ENCODE measurements around the gene ADAMTS16.

The ADAMTS16 gene

DNA sequence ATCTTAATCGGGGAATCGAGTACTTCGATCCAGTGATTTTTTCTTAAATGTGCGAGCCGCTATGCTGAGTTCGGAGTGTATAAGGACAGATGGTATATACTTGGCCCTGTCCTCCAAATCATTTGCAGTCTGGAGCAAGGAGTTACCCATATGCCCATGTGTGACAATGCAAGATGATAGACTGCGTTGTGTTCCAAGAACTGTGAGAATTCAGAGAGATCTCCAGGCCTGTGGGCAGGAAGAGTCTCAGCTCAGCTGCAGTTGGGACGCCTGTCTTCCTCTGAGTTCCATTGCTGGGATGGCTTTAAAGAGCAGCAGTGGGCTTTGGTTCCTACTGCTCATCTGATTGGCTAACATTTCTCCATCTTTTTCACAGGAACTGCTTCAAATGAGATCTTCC lies 106.6 kb downstream of the ADAMTS16 start:
- DNase-seq, result no peak

DNA sequence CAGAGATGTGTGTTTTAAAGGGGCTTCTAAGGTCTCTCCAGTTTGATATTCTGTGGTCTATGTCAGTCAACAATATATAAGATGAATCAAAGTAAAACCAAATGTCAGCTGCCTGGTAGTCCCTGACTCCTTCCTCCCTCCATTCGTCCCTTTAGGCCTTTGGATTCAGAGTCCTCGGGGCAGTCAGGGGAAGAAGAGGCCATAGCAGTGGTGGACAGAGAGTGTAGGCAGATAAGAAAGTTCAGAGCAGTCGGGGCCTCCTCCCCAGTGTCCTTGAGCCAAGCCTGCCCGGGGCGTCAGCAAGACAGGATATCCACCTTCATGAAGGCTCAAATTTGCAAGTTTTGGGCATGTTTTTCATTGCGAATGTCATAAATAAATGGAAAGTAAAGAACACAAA lies 110.6 kb downstream of the ADAMTS16 start:
- DNase-seq, result no peak

DNA sequence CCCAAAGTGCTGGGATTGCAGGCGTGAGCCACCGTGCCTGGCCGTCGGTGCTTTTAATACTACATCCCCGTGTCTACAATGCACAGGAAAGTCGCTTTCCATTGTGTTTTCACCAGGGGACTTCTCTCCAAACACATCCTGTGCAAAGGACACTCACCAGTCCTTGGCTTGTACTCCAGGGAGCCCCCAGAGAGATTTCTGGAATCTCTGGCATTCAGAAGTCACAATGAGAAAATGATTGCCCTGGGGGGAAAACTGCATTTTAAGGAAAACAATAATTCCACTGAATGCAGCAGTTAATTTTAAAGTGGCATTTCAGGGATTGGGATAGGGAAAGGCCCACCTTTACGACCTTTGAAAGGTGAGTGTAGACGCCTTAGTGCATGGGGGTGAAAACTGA lies 112.0 kb downstream of the ADAMTS16 start:
- no peak for DNase-seq

DNA sequence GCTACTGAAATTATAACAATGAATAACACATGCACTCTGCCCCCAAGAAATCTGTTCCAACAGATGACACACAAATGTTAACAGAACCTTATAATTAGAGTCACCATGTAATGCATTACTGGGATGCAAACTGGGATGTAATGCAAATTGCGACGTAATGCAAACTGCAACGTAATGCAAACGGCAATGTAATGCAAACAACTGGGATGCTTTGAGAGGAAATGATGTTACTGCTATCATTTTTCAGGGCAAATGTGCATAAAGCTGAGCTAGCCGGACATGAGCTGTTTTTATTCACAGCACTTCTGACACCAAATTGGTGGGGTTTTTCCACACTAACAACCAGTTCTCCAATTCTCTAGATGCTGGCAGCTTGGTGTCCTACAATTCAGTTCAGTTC lies 117.2 kb downstream of the ADAMTS16 start:
- DNase-seq, result no peak

DNA sequence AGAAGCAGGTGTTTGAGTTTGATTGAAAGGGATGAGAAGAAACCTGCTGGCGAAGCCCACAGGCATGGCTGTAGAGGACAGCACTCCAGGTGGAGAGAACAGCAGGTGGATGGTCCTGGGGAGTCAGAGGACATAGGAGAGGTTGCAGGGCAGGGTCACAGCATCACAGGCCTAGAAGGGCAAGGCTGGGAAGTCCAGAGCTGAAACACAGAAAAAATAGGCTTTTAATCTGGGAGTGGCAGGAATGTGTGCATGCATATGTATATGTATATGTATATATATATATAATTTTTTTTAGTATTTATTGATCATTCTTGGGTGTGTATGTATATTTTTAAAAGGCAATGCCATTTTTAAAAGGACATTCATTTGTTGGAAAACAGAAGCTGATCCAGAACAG lies 118.4 kb downstream of the ADAMTS16 start:
- no peak for DNase-seq

DNA sequence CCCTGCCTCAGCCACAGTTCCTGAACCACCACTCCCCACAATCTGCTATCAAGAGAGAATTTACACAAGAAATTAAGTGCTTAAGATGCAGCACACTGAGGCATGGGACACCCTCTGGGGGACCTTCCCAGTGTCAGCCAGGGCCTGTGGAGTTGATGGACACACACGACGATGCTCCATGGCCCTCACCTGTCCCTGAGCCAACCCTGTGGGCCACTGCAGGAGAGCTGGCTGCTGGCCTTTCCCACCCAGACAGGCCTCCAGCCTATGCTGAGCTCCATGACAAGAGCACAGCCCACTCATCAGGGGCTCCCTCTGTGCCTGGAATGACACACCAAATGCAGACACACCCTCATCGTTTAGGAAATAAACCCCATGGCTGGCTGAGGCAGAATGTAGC lies 124.6 kb downstream of the ADAMTS16 start:
- no peak for DNase-seq

DNA sequence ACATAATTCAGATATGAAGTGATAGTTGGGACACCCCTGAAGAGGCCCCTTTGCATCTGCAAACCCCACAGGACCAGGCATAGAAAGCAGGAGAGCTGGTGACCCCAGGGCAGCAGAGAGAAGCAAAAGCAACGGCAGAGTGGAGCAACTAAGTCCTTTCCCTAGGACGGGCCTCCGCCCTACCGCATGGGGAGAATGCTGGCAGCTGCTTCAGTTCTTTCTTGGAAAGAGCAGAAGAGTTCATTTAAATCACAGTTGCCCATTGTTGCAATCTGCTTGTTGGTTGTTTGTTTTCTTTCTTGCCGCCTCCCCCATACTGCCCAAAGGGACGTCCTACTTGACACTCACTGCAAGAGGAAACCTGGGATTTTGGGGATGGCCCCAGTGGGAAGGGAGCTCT lies 126.2 kb downstream of the ADAMTS16 start:
- no peak for DNase-seq

DNA sequence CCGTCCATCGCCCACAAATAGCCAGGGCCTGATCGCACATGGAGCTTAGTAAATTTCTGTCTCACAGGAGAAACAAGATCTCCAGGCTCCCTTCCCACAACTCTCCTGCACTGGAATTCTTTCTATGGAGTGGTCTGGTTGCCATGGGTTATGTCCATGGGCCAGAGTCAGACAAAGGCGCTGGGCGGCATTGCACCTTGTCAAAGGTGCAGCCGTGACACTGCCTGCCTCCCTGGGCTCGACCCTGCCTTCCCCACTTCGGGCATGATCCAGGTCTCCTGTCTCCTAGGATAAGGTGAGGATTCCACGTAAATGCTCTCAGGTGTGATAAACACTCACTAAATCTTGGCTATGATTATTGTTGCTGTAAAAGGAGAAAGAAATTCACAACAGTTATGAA lies 130.0 kb downstream of the ADAMTS16 start:
- DNase-seq, result no peak

DNA sequence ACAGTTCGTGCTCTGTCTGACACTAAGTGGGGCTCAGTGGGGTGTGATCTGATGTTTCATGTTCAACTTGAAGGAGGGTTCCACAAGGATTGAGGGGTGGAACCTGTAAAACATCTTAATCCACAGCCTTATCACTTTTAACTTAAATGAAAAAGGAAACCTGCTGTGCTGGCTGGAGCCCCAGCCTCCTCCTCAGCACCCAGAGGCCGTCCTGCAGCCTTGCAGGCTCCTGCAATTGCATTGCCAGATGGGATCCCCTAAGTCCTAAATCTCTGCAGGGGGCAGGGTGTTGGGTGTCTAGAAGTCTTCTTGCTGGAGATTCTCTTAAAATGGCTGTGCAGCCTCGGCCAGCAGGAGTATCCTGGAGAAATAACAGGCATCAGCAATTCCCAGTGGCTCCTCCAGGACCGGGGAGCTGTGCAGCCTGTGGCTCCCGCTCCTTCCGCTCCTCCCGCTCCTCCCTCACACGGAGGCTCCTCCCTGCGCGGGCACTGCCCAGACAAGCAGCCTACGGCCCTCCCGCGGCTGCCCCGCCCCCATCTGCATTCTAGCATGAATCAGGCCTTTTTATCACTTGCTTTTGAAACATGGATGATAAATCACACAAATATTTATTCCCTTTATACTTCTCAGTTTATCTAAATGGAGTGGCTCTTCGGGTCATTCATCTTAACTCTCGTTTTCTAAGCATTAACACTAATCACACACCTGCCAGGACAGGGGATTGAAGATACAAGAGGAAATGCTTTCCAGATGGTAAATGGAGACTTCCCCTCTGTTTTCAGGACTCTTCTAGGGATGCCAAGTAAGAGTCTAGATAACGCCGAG lies 131.0 kb downstream of the ADAMTS16 start:
- DNase-seq, result peak; percentile 90

DNA sequence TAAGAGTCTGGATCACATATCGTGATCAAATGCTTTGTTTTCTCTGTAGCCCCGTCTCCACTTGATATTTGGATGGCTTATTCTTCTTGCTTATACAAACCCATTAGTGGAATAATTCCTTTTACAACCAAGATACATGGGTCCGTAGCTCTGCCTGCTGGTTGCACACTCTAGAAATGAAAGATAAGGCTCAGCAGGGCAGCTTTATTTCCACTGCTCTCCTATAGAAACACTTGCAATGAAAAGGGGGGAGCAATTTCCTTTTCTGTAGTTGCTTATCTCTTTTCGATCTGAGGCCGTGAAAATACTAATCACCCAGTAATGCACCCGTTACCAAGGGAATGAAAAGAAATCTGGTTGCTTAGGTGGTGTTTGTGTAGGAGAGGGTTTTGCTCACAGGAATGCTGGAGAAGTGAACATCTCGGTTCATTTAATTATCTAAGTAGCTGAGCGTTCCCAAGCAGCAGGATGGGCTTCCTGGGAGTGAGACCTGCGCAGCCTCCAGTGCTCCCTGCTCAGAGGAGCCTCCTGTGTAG lies 131.7 kb downstream of the ADAMTS16 start:
- no peak for DNase-seq

DNA sequence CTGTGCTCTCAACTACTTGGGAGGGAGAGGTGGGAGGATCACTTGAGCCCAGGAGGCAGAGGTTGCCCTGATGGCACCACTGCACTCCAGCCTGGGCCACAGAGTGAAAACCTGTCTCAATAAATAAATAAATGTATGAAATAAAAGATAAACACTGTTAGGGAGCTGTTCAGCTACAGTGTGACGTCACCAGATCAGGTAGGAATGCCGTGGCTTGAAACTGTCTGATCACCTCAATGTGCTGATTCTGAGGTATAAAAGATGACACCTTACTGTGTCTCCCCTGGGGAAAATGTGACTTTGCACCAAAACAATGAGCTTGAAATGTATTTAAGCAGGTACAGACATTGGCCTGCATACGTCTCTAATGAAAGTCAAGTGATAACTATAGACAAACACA lies 133.3 kb downstream of the ADAMTS16 start:
- no peak for DNase-seq

DNA sequence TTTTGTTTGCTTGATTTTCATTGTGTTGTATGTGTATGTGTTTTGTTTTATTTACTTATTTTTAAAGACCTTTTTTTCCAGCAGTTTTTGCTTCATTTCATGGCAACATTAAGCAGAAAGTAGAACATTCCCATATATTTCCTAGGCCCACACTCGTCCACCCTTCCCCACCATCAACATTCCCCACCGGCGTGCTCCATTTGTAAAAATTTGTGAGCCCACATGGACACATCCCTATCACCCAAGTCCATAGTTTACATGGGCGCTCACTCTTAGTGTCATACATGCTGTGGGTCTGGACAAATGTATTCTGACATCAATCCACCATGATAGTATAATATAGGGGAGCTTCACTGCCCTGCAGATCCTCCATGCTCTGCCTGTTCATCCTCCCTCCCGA lies 133.8 kb downstream of the ADAMTS16 start:
- DNase-seq, result no peak

DNA sequence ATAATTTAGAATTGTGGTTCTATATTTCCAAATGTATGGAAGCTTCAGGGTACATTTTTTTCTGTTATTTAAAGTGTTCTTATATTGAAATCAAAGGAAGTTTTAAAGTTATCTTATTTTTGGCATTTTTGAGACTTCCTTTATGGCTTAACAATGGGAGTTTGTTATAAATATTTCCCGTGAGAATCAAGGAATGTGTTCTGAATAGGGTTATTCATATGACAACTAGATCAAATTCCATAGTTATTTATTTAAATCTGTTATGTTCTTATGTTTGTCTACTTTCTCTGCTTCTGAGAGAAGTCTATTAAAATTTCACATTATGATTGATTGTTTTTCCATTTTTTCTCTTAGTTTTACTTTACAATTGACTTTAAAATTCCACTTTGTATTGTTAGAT lies 135.1 kb downstream of the ADAMTS16 start:
- no peak for DNase-seq

DNA sequence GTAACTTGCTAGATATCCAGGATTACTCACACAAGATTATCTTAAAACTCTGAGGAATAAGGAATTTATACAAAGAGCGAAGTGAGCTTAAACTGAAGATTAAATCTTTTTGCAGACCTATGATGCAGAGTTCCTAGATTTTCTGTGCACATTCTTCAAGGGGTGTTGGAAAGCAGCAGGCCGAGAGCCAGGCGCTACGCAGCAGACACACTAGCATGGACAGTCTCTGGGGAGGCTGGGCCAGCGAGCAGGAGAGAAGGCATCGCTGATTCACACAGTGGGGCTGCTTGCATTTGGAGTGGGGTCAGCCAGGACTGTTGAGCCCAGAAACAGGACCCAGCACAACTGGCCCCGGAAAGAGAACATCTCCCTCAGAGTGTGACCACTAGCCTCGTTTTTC lies 136.3 kb downstream of the ADAMTS16 start:
- no peak for DNase-seq

DNA sequence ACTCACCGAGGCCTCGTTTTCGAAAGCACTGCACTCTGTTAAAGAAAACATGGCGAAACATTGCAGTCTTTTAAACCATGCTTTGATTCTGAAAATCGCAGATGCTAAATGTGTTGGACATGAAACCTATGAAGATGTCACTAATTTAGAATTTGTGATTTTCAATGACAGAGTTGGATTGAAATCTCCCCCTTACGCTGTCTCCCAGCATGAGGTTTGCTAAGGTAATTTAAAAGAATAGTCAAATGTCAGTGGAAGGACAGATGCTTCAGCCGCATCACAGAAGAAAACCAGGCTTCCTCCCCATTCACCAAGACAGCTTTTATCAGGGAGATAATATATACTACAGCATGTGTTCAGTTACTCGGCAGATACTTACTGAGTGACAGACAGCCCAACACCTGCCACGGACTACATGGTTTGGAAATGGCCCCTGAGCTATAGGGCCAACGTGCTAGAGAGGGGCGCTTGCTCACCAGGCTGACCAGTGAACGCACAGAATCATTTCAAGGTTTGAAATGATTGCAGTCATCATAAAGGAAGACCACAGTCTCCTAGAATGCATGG lies 136.9 kb downstream of the ADAMTS16 start:
- DNase-seq, result no peak

DNA sequence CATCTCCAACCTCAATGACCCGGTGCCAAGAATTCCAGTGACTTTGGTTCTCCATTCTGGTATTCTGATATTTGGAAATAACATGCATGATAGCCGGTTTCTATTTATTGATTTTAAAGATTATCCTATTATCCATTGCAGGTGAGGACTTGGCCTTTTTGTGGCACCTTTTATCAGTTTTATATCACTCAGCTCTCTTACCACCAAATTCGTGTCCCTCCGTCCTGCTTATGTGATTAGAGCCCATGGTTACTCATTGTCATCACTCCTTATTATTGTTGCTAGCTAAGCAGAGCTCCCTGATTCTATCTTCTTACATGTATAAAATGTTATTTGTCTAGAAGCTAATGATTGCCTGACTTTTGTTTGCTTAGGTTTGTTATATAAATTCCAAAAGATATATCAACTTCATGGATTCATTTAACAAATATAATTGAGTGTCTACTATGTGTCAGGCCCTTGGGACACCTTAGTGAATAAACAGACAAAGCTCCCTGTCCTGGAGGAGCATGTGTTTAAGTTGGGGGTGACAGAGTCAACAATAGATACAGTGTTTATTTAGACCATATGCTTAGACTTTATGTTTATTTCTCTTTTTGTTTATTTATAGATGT lies 138.2 kb downstream of the ADAMTS16 start:
- DNase-seq, result no peak

DNA sequence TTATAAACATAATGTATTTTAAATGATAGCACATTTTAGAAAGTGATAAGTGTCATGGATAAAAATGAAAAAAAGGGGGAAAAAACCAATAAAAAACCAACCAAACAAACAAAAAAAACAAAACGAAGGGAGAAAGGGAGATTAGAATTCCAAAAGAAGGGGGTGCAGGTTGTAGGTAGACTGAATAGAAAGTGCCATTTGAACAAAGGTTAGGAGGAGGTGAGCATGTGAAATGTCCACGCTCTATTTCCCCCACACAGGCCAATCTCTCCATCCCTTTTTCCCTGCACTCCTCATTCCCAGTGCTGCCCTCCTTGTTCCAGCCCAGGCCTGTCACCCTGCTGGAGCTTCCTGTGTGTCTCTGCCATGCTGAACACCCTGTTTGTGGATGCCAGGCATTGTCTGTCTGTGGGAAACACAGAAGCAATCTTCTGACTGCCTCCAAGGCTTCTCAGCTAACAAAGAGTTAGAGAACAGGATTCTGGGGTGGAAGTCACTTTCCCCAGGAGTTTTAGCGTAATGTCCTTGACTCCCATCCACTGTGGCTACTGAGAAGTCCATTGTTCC lies 138.8 kb downstream of the ADAMTS16 start:
- DNase-seq, result no peak

DNA sequence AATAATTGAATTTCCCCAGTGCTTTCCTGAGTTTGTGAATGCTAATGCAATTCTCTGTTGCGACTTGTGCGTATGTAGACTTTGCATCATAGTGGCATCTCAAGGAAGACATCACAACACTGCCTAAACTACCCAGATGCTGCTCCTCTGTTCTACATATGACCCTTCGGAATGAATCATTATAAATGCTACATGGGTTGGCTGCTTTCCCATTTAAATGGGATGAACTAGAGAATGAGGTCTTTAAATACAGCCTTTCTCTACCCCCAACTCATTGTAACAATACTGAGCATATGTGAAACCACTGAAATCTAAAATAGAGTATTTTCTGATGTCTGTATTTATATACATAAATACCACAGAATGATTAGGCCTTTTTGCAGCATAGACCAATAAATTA lies 145.8 kb downstream of the ADAMTS16 start:
- DNase-seq, result no peak

DNA sequence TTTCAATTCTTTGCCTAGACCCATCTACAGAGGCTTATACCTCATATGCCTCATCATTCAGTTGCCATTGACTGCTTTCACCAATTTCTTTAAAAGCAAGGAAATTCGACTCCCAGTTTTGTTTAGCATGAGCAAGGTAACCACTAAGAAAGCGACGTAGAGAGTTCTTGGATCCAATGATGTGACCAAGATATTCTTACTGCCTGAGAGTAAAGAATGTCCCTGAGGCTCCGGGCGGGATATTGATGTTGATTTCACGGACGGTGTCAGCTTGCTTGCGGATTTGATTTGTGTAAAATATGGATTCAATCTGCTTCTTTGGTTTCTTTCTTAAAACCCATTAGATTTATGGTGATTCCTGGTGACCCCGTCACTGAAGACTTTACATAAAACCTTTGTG lies 147.3 kb downstream of the ADAMTS16 start:
- no peak for DNase-seq

DNA sequence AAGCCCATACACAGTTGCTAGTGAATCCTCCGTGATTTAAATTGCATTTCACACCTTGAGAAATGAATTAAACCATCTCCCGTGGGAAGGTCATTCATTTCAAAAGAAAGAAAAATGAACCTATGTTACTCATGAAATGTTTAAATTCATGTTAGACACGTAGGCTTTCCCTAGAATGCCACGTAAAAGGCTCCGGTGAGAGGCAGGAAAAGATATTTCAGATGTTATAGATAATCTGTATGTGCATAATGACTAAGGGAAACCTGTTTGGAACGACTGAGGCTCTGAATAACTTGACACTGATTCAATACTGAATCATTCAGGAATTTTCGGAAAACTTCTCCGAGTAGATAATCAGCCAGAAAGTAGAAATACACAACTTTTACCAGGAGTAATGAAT lies 148.1 kb downstream of the ADAMTS16 start:
- DNase-seq, result no peak

DNA sequence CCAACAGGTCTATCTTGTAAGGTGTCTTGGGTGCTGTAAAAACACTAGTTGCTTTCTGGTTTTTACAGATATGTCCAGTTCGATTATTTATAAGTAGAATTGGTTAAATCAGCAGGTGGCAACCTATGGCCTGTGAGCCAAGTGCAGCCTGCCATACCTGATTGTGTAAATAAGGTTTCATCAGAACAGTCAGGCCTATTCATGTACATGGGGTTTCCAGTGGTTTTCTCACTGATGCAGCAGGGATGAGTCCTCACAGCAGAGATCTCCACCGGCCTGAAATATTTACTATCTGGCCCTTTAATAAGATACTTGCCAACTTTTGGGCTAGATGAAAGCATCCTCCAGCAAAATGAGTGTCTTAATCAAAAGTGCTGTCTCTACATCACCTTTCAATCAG lies 149.4 kb downstream of the ADAMTS16 start:
- DNase-seq, result no peak

DNA sequence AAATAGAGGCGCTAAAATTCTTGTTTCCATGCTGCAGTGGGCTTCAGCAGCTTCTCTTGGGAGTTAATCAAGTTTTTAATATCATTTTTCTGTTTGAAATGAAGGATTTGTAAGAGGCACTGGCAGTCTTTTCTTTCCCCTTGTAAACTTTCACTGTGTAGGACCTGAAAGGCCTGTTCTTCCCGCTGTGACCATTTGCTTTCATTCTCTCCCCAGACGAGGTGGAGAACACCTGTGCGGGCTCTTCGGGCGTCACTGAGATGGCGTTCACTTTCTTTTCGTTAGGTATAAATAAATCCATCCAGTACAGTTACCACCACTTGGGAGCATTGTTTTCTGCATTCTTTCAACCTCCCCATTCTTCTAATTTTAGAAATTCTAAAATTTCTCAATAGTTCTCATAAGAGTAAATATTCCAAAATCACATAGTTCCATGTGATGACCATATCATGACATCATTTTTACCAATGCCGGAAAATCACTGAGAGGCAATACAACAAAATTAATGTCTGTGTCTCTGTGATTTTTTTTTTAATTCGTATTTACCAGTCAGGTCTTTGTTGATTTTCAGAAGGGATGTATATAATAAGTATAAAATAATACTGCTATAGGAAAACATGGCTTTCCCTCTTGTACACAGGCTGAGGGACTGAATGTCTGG lies 150.7 kb downstream of the ADAMTS16 start:
- DNase-seq, result no peak

DNA sequence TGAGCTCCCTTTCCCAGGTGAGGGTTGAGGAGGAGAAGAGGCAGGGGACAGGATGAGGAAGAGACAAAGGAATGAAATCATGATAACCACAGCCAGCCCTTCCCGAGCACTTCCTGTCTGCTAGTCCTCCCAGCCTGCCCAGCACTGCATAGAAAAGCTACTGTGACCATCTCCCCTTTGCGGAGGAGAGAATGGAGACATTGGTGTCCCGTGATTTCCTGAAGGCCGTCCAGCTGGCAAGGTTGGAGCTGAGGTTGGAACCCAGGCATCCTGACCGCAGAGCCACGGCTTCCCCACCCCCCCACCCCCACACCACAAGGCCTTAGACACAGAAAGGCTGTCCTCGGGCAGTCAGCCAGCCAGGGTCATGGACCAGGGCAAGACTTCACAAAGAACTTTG lies 151.2 kb downstream of the ADAMTS16 start:
- DNase-seq, result peak; percentile 68
